AG09319 (cell line): ENCODE data around the gene ASB2.

Experiments used
- DNase-seq: peaks from one replicate; pipeline ENCODE4 v3.0.0-alpha.2; 2010; ENCODE audit warnings: low read depth; ENCODE audit errors: extremely low read depth
- CTCF ChIP-seq: IDR thresholded peaks from 2 replicates; pipeline ENCODE4 v1.5.1; 2011; ENCODE audit warnings: low read depth, mild to moderate bottlenecking, inconsistent platforms, low read length, moderate library complexity

The ASB2 gene

GRCh38 chr14:93953739-93954515 lies 22.4 kb downstream of the ASB2 start:
- TF ChIP-seq CTCF, result no peak
- no peak for DNase-seq

GRCh38 chr14:93953263-93953662 lies 23.1 kb downstream of the ASB2 start:
- DNase-seq, result no peak
- TF ChIP-seq CTCF, result no peak

- DNase-seq, result no peak
- TF ChIP-seq CTCF, result no peak
Measured at GRCh38 chr14:93952829-93953228, 23.5 kb downstream of the ASB2 start.

- no peak for TF ChIP-seq CTCF
- DNase-seq, result no peak
Measured at GRCh38 chr14:93951635-93952540, 24.5 kb downstream of the ASB2 start.

GRCh38 chr14:93950948-93951634 lies 25.3 kb downstream of the ASB2 start:
- no peak for TF ChIP-seq CTCF
- no peak for DNase-seq

GRCh38 chr14:93949511-93950075 lies 26.8 kb downstream of the ASB2 start:
- no peak for DNase-seq
- TF ChIP-seq CTCF, result no peak
